ENCODE measurements around the gene FBXO7.

DNA sequence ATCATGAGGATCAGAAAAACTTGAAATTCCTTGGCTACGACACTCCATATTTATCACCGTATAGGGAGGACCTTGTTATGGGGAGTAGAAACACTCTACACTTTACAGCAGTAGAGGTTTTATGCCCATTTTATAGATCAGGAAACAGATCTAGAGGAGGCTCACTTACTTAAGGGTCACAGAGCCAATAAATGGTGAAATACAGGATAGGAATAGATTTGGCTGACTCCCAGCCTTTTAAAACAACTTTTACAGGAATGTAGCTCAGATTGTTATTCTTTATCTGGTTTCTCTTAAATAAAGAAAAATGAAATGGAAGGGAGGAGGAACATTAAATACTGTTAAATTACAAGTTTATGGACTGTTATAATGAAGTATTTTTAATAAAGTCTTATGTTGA is 14.8 kb downstream of the FBXO7 start:
- TF ChIP-seq, protein P1, sequence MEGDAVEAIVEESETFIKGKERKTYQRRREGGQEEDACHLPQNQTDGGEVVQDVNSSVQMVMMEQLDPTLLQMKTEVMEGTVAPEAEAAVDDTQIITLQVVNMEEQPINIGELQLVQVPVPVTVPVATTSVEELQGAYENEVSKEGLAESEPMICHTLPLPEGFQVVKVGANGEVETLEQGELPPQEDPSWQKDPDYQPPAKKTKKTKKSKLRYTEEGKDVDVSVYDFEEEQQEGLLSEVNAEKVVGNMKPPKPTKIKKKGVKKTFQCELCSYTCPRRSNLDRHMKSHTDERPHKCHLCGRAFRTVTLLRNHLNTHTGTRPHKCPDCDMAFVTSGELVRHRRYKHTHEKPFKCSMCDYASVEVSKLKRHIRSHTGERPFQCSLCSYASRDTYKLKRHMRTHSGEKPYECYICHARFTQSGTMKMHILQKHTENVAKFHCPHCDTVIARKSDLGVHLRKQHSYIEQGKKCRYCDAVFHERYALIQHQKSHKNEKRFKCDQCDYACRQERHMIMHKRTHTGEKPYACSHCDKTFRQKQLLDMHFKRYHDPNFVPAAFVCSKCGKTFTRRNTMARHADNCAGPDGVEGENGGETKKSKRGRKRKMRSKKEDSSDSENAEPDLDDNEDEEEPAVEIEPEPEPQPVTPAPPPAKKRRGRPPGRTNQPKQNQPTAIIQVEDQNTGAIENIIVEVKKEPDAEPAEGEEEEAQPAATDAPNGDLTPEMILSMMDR (IDR thresholded peaks at IDR 0.05), result no peak
- TF ChIP-seq POLR2A (IDR thresholded peaks at IDR 0.05), result no peak

Measured in upper lobe of left lung (tissue), 4 donors.